Skeletal muscle satellite cell (primary cell): ENCODE results near the gene PDPR.
"Not testable (repeated sequence)": the region's sequence is repeated elsewhere in the genome, so short reads cannot be mapped to it uniquely, and the experiment has no call there.

Experiments used
- H3K27me3 ChIP-seq: 2 replicates; pipeline ENCODE4 v1.7.0; 2013; ENCODE audit warnings: low read length; ENCODE audit not compliant: control insufficient read depth, insufficient read depth
- H3K36me3 ChIP-seq: 2 replicates; pipeline ENCODE4 v1.7.0; 2013; ENCODE audit warnings: mild to moderate bottlenecking, control low read depth, low read length; ENCODE audit not compliant: insufficient read depth
- H3K4me1 ChIP-seq: 2 replicates; pipeline ENCODE4 v1.7.0; 2013; ENCODE audit warnings: low read length; ENCODE audit not compliant: control insufficient read depth, insufficient read depth
- H3K4me2 ChIP-seq: 2 replicates; pipeline ENCODE4 v1.7.0; 2013; ENCODE audit warnings: mild to moderate bottlenecking, low read length
- H3K4me3 ChIP-seq: 2 replicates; pipeline ENCODE4 v1.7.0; 2013; ENCODE audit warnings: low read length
- H3K9ac ChIP-seq: 2 replicates; pipeline ENCODE4 v1.7.0; 2013; ENCODE audit warnings: mild to moderate bottlenecking, low read depth, low read length, moderate library complexity
- H3K9me3 ChIP-seq: replicated peaks from 2 replicates; pipeline ENCODE4 v1.7.0; 2013; ENCODE audit warnings: mild to moderate bottlenecking, control low read depth, low read length

The PDPR gene

GRCh38 chr16:70135796-70136195 lies 21.7 kb downstream of the PDPR start:
- peaks cover 13% of the 10 kb centered on the region for H3K36me3 ChIP-seq
- H3K4me3 ChIP-seq, H3K9ac ChIP-seq, H3K4me2 ChIP-seq, H3K4me1 ChIP-seq, H3K27me3 ChIP-seq, H3K9me3 ChIP-seq: not testable (repeated sequence)

GRCh38 chr16:70136595-70136994 lies 22.5 kb downstream of the PDPR start:
- not testable (repeated sequence) for H3K4me2 ChIP-seq, H3K9me3 ChIP-seq, H3K4me3 ChIP-seq, H3K27me3 ChIP-seq, H3K9ac ChIP-seq, H3K4me1 ChIP-seq
- H3K36me3 ChIP-seq, result peaks cover 15% of the 10 kb centered on the region

- not testable (repeated sequence) for H3K4me1 ChIP-seq, H3K9me3 ChIP-seq, H3K9ac ChIP-seq, H3K27me3 ChIP-seq, H3K4me3 ChIP-seq, H3K4me2 ChIP-seq
- peaks cover 17% of the 10 kb centered on the region for H3K36me3 ChIP-seq
Observed at GRCh38 chr16:70142739-70143138, 28.6 kb downstream of the PDPR start.

GRCh38 chr16:70143231-70143895 lies 29.2 kb downstream of the PDPR start:
- H3K4me3 ChIP-seq, H3K4me1 ChIP-seq, H3K9ac ChIP-seq, H3K4me2 ChIP-seq, H3K27me3 ChIP-seq, H3K9me3 ChIP-seq: not testable (repeated sequence)
- peaks cover 21% of the 10 kb centered on the region for H3K36me3 ChIP-seq

- peaks cover 33% of the 10 kb centered on the region for H3K36me3 ChIP-seq
- not testable (repeated sequence) for H3K27me3 ChIP-seq, H3K4me3 ChIP-seq, H3K4me1 ChIP-seq, H3K9me3 ChIP-seq, H3K4me2 ChIP-seq, H3K9ac ChIP-seq
Observed at GRCh38 chr16:70147853-70148252, 33.7 kb downstream of the PDPR start.

DNA sequence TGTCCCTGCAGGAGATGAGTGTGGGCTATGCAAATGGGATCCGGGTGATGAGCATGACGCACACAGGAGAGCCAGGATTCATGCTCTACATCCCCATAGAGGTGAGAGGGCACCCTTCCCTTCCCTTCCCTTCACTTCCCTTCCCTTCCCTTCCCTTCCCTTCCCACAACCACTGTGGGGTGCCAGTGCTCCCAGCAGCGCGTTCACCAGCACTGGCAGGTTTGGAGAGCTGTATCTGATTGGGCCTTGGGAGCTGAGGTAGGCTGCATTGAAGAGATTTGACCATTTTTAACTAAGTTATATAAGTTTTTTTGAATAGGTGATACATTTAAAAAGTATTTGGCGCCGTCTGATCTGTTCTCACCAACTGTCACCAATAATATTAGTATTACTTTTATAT lies 34.3 kb downstream of the PDPR start:
- not testable (repeated sequence) for H3K9me3 ChIP-seq, H3K4me1 ChIP-seq, H3K27me3 ChIP-seq, H3K4me3 ChIP-seq, H3K4me2 ChIP-seq, H3K9ac ChIP-seq
- H3K36me3 ChIP-seq, result peaks cover 34% of the 10 kb centered on the region

GRCh38 chr16:70149296-70149695 lies 35.2 kb downstream of the PDPR start:
- not testable (repeated sequence) for H3K4me1 ChIP-seq, H3K27me3 ChIP-seq, H3K4me2 ChIP-seq, H3K9ac ChIP-seq, H3K4me3 ChIP-seq, H3K9me3 ChIP-seq
- peaks cover 35% of the 10 kb centered on the region for H3K36me3 ChIP-seq

DNA sequence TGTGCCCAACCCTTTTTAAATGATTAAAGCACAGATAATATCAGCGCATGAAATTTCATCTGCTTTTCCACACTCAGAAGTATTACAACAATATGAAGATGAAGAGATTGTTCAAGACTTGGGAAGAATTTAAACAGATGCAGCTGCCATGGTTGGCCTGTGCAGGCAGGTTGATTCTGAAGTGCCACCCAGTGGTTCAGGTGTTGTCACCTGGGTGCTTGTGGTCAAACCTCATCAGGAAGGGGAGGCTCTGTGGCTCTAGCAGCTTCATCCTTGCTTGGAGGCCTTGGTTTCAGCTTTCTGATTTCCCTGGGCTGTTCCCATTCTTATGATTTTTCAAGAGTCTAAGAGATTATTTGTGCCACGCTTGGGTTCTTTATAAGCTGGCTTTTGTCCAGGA lies 37.3 kb downstream of the PDPR start:
- H3K4me3 ChIP-seq, result no peak overlapping the region
- H3K27me3 ChIP-seq, result no peaks in the 10 kb centered on the region
- peaks cover 42% of the 10 kb centered on the region for H3K36me3 ChIP-seq
- no peak overlapping the region for H3K9ac ChIP-seq
- H3K4me1 ChIP-seq, result no peaks in the 10 kb centered on the region
- no peak overlapping the region for H3K4me2 ChIP-seq
- no peaks in the 10 kb centered on the region for H3K9me3 ChIP-seq

DNA sequence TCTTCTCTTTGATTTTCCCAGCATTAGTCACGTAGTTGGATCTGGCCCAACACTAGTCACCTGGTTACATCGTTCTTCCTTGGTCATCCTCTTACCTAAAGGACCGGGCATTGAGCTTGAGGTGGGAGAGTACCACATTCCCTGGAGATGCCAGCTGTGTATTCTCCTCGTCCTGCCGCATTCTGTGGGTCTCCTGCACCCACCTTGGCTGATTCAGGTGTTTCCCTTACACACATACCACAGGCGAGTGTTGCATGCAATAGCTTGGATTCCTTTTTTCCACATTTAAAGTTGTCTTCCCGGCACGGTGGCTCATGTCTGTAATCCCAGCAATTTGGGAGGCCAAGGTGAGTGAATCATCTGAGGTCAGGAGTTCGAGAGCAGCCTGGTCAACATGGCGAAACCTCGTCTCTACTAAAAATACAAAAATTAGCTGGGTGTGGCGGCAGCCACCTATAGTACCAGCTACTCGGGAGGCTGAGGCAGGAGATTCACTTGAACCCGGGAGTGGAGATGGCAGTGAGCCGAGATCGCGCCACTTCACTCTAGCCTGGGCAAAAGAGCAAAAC lies 37.9 kb downstream of the PDPR start:
- Histone ChIP-seq H3K27me3 (no peaks in the 10 kb centered on the region), H3K9ac (no peak overlapping the region), H3K4me1 (no peaks in the 10 kb centered on the region), H3K9me3 (no peaks in the 10 kb centered on the region), H3K4me2 (no peak overlapping the region), H3K36me3 (peaks cover 48% of the 10 kb centered on the region), H3K4me3 (no peak overlapping the region)

DNA sequence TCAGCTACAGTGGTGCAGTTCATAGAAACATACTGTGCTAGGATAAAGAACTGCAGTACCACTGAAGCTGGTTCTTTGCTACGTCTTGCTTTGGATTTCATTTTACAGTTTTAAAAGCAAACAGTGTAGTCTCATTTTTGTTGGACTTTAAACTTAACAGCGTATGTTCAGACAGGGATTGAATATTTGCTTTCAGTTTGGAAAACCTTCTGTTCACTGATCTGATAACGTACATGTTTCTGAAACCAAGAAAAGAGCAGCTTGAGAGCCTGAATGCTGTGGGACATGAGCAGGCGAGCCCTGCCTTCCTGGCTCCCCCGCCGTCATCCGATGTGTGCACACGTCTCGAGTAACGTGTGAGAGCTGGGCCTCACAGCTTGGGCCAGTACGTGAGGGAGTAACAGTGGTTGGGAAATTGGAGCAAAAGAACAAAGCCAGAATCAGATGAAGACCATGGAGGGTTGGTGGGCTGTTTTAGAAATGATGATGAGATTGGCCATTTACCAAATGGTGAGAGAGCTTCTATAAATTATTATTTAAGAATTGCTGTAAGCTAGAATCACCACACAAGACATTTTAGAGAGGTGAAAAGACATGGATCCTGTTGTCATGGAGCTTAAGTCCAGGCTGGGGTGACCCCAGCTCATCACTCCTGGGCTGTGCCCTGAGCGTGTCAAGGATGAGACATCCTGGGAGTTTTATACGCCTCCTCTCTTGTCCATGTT lies 38.6 kb downstream of the PDPR start:
- H3K4me1 ChIP-seq, result no peaks in the 10 kb centered on the region
- no peak overlapping the region for H3K4me2 ChIP-seq
- no peak overlapping the region for H3K4me3 ChIP-seq
- no peaks in the 10 kb centered on the region for H3K27me3 ChIP-seq
- H3K9ac ChIP-seq, result no peak overlapping the region
- no peaks in the 10 kb centered on the region for H3K9me3 ChIP-seq
- H3K36me3 ChIP-seq, result peaks cover 55% of the 10 kb centered on the region

DNA sequence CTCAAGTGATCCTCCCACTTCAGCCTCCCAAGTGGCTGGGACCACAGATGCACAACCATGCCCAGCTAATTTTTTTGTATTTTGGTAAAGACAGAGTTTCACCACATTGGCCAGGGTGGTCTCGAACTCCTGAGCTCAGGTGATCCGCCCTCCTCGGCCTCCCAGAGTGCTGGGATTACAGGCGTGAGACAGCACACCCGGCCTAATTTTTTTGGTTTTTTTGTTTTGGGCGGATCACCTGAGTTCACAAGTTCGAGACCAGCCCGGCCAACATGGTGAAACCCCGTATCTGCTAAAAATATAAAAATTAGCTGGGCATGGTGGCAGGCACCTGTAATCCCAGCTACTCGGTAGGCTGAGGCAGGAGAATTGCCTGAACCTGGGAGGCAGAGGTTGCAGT lies 40.6 kb downstream of the PDPR start:
- peaks cover 68% of the 10 kb centered on the region for H3K36me3 ChIP-seq
- H3K4me2 ChIP-seq, H3K9ac ChIP-seq, H3K27me3 ChIP-seq, H3K4me3 ChIP-seq, H3K9me3 ChIP-seq, H3K4me1 ChIP-seq: not testable (repeated sequence)
